Heart left ventricle (tissue), 16 donors: ENCODE measurements around the gene GABARAP. TPM values are rescaled to one million over a fixed set of nuclear protein-coding genes. Genes with fewer than 3 reads are reported as not detected.
A peak's percentile ranks its signal among the peaks of the same experiment; 100 is the strongest.

ENCODE experiments used
- ATAC-seq, 4 donors: fragments of 200-7000 bp; cut with Tn5 transposase; one replicate each; pipeline ENCODE4 v1.9.1; 2020 to 2022; ENCODE audit warnings: moderate library complexity in 4 of 4, mild to moderate bottlenecking in 3 of 4, moderate number of reproducible peaks in 1 of 4
- DNase-seq, 5 donors: peaks; one replicate each; pipeline ENCODE4 v3.0.0-alpha.2; 2020
- H3K27ac ChIP-seq, 12 donors: fragments of 200-600 bp; sonication (generic) in 4 of 12; one replicate each; pipeline versions ENCODE4 v1.5.0 to v1.8.0; 2016 to 2022; ENCODE audit warnings: mild to moderate bottlenecking in 2 of 12
- H3K27me3 ChIP-seq, 9 donors: fragments of 200-600 bp; sonication (generic) in 2 of 9; one replicate each; pipeline versions ENCODE4 v1.5.1 to v1.8.0; 2016 to 2022; ENCODE audit warnings: mild to moderate bottlenecking in 3 of 9
- H3K36me3 ChIP-seq, 9 donors: fragments of 200-600 bp; sonication (generic) in 2 of 9; one replicate each; pipeline versions ENCODE4 v1.5.0 to v1.8.0; 2018 to 2022; ENCODE audit warnings: mild to moderate bottlenecking in 2 of 9
- H3K4me1 ChIP-seq, 12 donors: fragments of 200-600 bp; sonication (generic) in 4 of 12; one replicate each; pipeline versions ENCODE4 v1.5.0 to v1.8.0; 2016 to 2022; ENCODE audit warnings: mild to moderate bottlenecking in 3 of 12
- H3K4me3 ChIP-seq, 12 donors: fragments of 200-600 bp; sonication (generic) in 4 of 12; one replicate each; pipeline versions ENCODE4 v1.5.0 to v1.8.0; 2017 to 2022; ENCODE audit warnings: mild to moderate bottlenecking in 9 of 12, moderate library complexity in 4 of 12
- H3K9me3 ChIP-seq, 12 donors: fragments of 200-600 bp; sonication (generic) in 4 of 12; one replicate each; pipeline versions ENCODE4 v1.5.0 to v1.8.0; 2016 to 2022; ENCODE audit warnings: mild to moderate bottlenecking in 1 of 12
- CTCF ChIP-seq, 12 donors: fragments of 200-600 bp; sonication (generic) in 4 of 12; IDR thresholded peaks; one replicate each; pipeline versions ENCODE4 v1.5.0 to v1.8.0; 2018 to 2022; ENCODE audit warnings: antibody characterized with exemption in 12 of 12, mild to moderate bottlenecking in 5 of 12
- POLR2A ChIP-seq, 2 donors: fragments of 450-650 bp; IDR thresholded peaks; one replicate each; pipeline ENCODE4 v1.6.1; 2017; ENCODE audit warnings: antibody characterized with exemption in 2 of 2, mild to moderate bottlenecking in 2 of 2, moderate library complexity in 2 of 2
- WGBS, 4 donors: extraction: QIAGEN DNeasy Blood & Tissue Kit in 2 of 4; methylation state at CpG; one replicate each; pipeline versions ENCODE4 v1.1.5 to v1.1.7; 2013 to 2018; 5-methylcytosine and 5-hydroxymethylcytosine counted together
- intact Hi-C, 10 donors: fragments of 100-400 bp; cut with DNase I; formaldehyde crosslinking; loops; one replicate each; pipeline versions ENCODE4 v1.11.1 to v1.14.2; 2022
- polyA plus RNA-seq, 2 donors: library from polyadenylated mRNA; stranded (reverse); fragments of 200-250 nt; gene quantifications; one replicate each; pipeline ENCODE4 v1.2.3, GENCODE V29; 2013
- total RNA-seq, 9 donors: library from RNA; depleted of rRNA in 2 of 9; stranded (reverse); fragments of >200 nt in 2 of 9; fragmentation: NEBNext Ultra II Directional in 3 of 9; extraction: Animal tissue kit (Norgen Biotek cat#: 25700) in 3 of 9; gene quantifications; one replicate each; pipeline versions ENCODE4 v1.1.0 to v1.2.4, GENCODE V29; 2016 to 2023
- donor health status: ischemic (EF 13 %, LVEDD 7.1; RV severe dilation, severe dysfunction).
- donor health status: healthy with polysubstance abuse.
- donor health status: DM: no; HTN: yes; CAD: no.
- donor health status: DM: no; HTN: no; CAD: no.
- donor health status: ischemic (EF 25% LVEDD 6.9; RV normal size, moderate dysfunction).
- donor health status: ischemic (EF 25% LVEDD 5.7; RV mildly dilated, moderate dysfunction).
- donor health status: healthy.
- donor health status: DM: yes; HTN: yes; CAD: no.
- donor health status: ischemic (EF 35%, LVEDD 5.7; RV mildly dilated, moderate dysfunction).
- donor health status: nonischemic (EF 11% LVEDD 7.7; RV severe dilation, severe dysfunction).
- donor health status: DM: yes; HTN: yes; CAD: no.
- donor health status: PGD.
- donor health status: ischemic (EF 29% LVEDD 5.4; RV normal size, mild dysfunction).
- donor health status: nonischemic (EF 23%, LVEDD 6.1; RV moderate dilation, normal function).

The GABARAP gene
- total and polyA plus RNA-seq, 11 donors = 293 to 674 (median 493) TPM

GRCh38 chr17:7221278-7222092, 20.8 kb downstream of the GABARAP start:
- Histone ChIP-seq H3K27me3 (no peaks in the 10 kb centered on the region), H3K4me3 (peak overlapping the region in 10 of 12 donors; percentile 69 to 100 (median 96)), H3K9me3 (no peaks in the 10 kb centered on the region), H3K36me3 (peaks cover 0 to 59% (median 56%) of the 10 kb centered on the region in 9 donors), H3K27ac (peak overlapping the region in 10 of 12 donors; percentile 95 to 100 (median 99)), H3K4me1 (peaks cover 6 to 81% (median 43%) of the 10 kb centered on the region in 12 donors)
- no peak for TF ChIP-seq POLR2A (IDR thresholded peaks at IDR 0.05)
- TF ChIP-seq CTCF (IDR thresholded peaks at IDR 0.05) = no peak
- WGBS, 4 donors = 67 to 75% (median 71%) methylated on average over 10 of the region's 10 CpGs
- DNase-seq (peak in 1 of 5 donors; percentile 17), ATAC-seq (no peak)
- intact Hi-C loops = loop anchor here in 1 of 10 donors (2.0 kb wide), 1 partner anchor 15 kb away; no protein-coding TSS in a partner anchor

- H3K36me3 ChIP-seq = peaks cover 0 to 51% (median 49%) of the 10 kb centered on the region in 9 donors
- peak overlapping the region; percentile 95 to 100 (median 98) for H3K27ac ChIP-seq
- no peaks in the 10 kb centered on the region for H3K27me3 ChIP-seq
- WGBS, 4 donors = 20 to 30% (median 28%) methylated on average over 10 to 11 of the region's 11 CpGs
- DNase-seq (peak; percentile 60 to 67 (median 64)), ATAC-seq (peak; percentile 3 to 25 (median 8))
- intact Hi-C loops = loop anchor here in 1 of 10 donors (2.0 kb wide), 1 partner anchor 16 kb away; no protein-coding TSS in a partner anchor
- TF ChIP-seq CTCF (IDR thresholded peaks at IDR 0.05) = peak in 8 of 12 donors; percentile 12 to 47 (median 36)
- TF ChIP-seq POLR2A (IDR thresholded peaks at IDR 0.05) = no peak
- H3K4me1 ChIP-seq = peaks cover 6 to 89% (median 46%) of the 10 kb centered on the region in 12 donors
- H3K9me3 ChIP-seq = no peaks in the 10 kb centered on the region
- peak overlapping the region; percentile 69 to 100 (median 96) for H3K4me3 ChIP-seq
Observed at GRCh38 chr17:7220593-7221277, 21.5 kb downstream of the GABARAP start.

GRCh38 chr17:7219812-7220592, 22.2 kb downstream of the GABARAP start, which contains the start of the genes ACADVL and DLG4:
ACADVL (plus strand) TSS chr17:7219938; CDS start chr17:7219985, 47 bp downstream.
DLG4 (minus strand) TSS chr17:7219836.
- TF ChIP-seq POLR2A (IDR thresholded peaks at IDR 0.05) (peak in 1 of 2 donors; percentile 93), CTCF (IDR thresholded peaks at IDR 0.05) (no peak)
- Histone ChIP-seq H3K9me3 (no peaks in the 10 kb centered on the region), H3K36me3 (peaks cover 0 to 44% (median 41%) of the 10 kb centered on the region in 9 donors), H3K4me1 (peaks cover 6 to 92% (median 52%) of the 10 kb centered on the region in 12 donors), H3K27ac (peak within 1 kb of the TSS; percentile 95 to 100 (median 98)), H3K27me3 (no peaks in the 10 kb centered on the region), H3K4me3 (peak within 1 kb of the TSS; percentile 69 to 100 (median 96))
- intact Hi-C loops = loop anchor here in 2 of 10 donors (2.0 to 5.0 kb wide), 2 partner anchors 17 to 87 kb away; partner anchors contain the start of gene EIF5A (in 1 of the 2)
- ATAC-seq (peak; percentile 73 to 87 (median 83)), DNase-seq (peak; percentile 94 to 97 (median 94))
- WGBS, 4 donors = 0% methylated on average over 34 to 63 of the region's 63 CpGs
